Hindlimb muscle (tissue), 1 donor: ENCODE results near the gene KIF1B. TPM values are rescaled to one million over a fixed set of nuclear protein-coding genes. Genes with fewer than 3 reads are reported as not detected.
"Not testable (repeated sequence)": the region's sequence is repeated elsewhere in the genome, so short reads cannot be mapped to it uniquely, and the experiment has no call there.

Experiments used
- DNase-seq: peaks from one replicate; pipeline ENCODE4 v3.0.0-alpha.2; 2013
- polyA plus RNA-seq: library from polyadenylated mRNA; unstranded; fragments of 120-200 nt; gene quantifications from one replicate; pipeline ENCODE4 v1.2.1, GENCODE V29; 2013; ENCODE audit not compliant: insufficient read length

Gene KIF1B
- polyA plus RNA-seq, 1 donor, result 203 TPM

DNA sequence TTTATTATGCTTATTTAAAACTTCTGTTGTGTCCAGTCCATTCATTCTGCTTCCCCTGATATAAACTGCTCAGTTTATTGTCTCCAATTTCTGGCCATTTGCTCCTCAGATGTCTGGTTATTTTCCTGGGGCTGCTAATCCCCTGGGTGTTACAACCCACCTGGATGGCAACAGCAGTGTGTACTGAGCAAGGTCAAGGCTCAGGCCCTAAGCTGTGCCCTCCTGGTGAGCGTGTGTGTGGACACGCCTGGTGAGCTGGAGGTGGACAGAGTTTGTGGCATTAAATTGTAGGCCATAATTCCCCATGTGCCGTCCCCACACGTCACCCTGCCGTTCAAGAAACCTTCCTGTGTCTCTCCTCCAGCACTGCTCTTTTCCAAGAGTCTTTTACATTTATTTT, 18.1 kb upstream of the KIF1B start:
- no peak for DNase-seq

DNA sequence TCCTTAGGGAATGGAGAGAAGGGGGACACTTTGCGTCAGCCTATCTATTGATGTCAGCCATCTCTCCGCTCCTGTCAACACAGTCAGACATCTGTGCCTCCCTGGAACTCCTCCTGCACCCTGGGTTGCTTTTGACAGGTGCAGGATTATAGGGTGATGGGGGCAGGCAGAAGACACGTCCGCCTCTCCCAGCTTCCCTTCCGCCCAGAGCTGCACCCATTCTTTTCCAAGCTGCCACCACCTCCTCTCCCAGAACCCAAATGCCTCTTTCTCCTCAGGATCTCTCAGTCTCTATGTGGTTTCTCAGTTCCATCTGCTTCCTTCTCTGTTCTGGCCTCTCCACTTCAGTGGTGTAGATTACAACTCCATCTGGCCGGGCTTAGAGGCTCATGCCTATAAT, 17.1 kb upstream of the KIF1B start:
- no peak for DNase-seq

DNA sequence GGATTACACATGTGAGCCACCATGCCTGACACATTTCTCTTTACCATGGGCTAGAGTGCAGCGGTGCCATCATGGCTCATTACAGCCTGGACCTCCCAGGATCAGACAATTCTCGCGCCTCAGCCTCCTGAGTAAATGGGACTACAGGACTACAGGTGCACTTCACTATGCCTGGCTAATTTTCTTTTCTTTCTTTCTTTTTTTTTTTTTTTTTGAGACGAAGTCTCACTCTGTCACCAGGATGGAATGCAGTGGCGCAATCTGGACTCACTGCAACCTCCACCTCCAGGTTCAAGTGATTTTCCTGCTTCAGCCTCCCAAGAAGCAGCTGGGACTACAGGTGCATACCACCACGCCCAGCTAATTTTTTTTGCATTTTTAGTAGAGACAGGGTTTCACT, 14.8 kb upstream of the KIF1B start:
- no peak for DNase-seq

DNA sequence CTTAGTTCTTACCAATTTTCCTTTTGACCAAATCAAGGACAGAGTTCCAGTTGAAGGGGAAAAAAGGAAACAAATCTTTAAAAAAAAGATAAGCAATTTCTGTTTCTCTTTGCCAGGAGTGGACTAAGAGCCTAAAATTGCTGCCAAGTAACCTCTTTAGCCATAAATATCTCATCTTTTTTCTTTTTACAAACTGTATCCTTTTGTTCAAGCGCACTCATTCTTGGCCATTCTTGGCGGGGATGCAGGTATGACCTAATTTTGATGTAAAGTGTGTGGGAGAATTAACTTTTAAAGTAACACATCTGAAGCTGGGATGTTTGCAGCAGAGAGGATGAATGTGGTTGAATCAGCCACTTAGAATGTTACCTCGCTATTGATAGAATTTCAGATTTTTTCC, 13.4 kb upstream of the KIF1B start:
- DNase-seq, result peak; percentile 60

DNA sequence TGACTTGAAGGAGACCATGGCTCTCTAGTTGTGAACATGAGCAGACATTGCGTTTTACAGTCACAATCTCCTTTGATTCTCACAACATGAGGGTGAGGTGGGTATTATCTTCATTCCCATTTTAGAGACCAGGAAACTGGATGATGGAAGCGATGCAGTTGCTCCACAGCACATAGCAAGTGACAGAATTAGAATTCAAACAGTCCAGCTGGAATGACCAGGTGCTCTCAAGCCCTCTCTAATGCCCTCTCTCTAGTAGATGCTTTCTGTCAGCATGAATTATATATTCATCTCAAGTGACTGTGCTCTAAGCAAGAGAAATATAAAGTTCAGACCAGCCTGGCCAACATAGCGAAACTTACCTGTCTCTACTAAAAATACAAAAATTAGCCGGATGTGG, 9.8 kb upstream of the KIF1B start:
- DNase-seq, result no peak

DNA sequence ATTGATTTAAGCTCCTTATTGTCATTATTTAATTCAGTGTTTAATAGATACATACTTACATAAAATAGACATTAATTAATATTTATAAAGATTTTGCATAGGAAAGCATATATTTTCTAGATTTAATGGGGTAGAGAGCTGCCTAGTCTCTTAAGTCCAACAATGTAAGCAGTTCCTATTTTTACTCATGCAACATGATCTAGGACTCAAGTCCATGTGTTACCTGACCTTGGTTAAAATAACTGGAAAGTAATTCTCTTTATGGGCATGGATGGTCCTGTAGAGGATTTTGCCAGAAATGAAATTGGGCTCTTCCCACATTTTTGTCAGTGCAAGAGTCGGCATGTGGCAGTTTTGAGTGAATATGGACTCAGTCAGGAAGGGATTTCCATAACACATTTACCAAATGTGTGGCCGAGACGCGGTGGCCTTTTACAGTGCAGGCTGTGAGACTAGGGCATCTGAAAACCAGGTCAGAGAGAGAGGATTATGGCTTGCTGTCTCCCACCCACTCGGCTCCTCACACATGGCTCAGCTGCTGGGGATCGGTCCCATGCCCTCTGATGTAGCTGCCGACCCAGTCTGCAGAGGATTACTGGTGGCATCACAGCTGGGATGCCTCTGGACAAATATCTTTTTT, 6.2 kb upstream of the KIF1B start:
- DNase-seq, result no peak

DNA sequence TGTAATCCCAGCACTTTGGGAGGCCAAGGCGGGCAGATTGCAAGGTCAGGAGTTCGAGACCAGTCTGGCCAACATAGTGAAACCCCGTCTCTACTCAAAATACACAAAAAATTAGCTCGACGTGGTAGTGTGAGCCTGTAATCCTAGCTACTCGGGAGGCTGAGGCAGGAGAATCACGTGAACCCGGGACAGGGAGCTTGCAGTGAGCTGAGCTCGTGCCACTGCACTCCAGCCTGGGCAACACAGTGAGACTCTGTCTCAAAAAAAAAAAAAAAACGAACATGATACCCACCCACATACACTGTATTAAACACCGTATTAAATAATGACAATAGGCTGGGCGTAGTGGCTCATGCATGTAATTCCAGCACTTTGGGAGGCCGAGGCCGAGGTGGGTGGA, 5.2 kb upstream of the KIF1B start:
- DNase-seq, result not testable (repeated sequence)

DNA sequence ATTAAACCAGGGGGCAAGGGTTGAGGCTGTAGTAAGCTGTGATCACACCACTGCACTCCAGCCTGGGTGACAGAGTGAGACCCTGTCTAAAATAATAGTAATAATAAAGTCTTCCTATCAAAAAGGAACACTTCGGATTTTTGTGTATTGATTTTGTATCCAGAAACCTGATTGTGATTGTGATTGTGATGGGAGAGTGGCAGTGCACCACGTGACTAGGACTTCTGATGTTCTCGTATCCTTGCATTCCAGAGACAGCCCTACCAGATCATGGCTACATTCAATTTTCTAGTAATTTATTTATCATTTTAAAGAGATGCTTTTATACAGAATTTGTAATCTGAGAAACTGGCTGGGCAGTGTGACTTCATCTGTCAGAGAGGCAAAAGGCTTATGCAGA, 2.6 kb upstream of the KIF1B start:
- no peak for DNase-seq

DNA sequence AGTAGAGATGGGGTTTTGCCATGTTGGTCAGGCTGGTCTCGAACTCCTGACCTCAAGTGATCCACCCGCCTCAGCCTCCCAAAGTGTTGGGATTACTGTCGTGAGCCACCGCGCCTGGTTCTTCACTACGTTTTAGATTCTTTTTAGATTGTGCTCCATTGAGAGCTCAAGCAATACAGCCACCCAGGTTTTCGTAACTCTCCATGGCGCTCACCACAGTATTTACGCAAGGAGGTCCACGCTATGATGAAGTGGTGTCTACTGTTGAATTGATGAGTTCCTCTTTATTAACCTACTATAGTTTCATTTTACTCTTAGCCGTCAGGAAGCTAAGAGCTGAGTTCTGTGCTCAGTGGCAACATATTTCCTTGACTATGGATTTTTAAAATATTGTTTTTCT, 1.8 kb upstream of the KIF1B start:
- DNase-seq, result no peak

DNA sequence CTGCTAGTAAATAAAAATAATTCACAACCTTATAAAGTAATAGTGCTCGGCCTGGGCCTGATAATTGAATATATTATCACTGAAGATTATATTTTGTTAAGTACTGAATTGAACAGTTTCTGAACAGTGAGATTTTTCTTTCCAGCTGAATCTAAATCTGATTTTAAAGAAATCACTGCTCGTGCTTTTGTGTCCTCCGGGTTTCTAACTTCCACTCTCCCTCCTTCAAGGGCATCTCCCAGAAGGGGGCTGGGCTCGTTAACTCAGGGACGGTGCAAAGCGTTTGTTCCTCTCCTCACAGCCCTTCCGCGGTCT, 823 bp upstream of the KIF1B start:
- no peak for DNase-seq

DNA sequence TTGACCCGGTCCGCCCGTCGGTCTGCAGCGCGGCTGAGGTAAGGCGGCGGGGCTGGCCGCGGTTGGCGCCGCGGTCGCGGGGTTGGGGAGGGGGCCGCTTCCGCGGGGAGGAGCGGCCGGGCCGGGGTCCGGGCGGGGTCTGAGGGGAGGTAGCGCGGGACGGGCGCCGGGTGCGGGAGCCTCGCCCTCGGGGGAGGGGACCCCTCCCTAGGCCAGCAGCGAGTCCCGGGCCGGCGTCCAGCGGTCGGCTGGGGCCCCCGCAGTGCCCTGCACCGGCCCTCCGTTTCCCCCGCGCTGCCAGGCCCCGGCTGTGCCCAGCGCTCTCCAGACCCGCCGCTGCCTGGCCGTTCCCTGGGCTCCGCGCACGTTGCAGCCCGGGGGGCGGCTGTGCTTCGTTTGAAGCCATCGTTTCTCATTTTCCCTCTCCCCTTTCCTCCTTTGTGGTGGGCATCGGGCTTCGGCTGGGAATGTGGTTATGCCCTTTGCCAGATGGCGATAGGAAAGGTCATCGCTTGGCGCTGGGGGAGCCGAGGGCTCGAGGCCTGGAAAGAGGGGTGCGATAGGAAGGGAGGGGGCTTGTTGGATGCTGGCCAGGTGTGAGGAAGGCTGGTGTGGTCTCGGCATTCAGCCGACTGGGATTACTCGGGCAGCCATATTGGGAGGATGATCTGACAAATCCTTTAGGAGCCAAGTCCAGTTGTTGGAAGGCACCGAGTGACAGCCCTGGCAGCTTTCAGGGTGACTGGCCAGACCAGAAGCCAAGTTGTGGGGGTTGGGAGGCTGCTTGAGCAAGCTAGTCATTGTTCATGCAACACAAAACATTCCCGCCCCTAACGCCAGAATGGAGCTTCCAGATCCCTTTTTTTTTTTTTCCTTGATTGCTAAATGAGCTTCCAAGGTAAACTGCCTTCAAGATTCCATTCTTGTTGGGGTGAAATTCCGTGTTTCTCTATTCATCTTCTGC, 753 bp downstream of the KIF1B start:
- DNase-seq, result peak; percentile 91

DNA sequence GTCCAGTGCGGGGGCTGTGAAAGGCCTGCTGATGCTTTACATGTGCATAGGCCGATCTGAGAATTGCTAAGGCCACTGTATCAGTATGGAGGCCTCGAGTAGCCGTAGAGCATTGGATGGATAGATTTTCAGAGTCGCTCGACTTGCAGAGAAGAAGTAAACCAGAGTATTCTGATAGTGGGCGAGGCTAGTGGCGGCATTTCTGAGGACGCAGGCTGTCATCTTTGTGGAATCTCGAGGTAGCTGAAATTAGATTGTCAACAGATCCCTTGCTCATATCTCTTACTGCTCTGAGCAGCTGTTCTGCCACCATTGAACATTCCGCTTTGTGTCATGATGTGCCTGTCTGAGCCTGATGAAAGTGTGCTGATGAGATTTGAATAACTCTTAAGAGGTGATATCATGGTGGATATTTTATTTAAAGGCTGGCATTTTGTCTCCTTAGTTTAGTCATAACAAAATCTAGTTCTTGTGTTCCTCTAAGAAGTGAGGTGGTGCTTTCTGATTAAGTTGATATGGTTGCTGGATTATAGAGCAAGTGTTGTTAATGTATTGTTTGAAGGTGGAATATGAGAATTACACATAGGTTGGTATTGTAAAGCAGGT, 1.5 kb downstream of the KIF1B start:
- peak; percentile 48 for DNase-seq

DNA sequence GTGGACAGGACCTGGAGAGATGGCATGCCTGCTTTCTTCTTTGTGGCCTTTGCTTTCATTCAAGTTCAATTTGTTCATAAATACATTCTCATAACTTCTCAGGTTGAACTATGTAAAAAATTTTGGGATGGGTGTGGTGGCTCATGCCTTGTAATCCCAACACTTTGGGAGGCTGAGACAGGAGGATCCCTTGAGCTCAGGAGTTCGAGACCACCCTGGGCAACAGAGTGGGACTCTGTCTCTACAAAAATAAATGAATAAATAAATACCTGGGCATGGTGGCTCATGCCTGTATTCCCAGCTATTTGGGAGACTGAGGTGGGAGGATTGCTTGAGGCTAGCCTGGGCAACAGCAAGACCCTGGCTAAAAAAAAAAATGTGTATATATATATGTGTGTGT, 2.1 kb downstream of the KIF1B start:
- DNase-seq, result no peak

DNA sequence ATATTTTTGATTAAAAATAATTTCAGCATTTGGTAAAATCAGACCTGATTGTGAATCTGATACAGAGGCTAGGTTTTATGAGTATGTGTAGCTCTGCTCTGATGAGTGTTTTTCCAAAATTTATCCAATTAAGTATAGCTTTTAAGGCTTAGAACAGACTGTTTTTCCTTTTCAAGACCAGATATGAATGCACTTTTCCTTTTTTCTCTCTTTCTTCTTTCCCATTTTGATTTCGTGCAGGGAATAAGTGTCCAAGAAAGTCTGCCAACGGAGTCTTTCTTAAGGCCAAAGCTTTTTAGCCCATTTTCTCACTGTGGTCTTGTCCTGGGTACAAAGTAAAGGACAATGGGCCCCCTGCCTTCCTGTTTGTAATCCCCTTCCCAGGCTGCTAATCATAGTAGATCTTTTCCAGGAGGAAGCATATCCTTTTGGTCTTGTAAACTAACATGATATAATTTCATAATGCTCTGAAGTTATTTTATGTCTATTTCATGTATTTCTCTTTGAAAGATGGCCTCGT, 2.9 kb downstream of the KIF1B start:
- DNase-seq, result no peak

DNA sequence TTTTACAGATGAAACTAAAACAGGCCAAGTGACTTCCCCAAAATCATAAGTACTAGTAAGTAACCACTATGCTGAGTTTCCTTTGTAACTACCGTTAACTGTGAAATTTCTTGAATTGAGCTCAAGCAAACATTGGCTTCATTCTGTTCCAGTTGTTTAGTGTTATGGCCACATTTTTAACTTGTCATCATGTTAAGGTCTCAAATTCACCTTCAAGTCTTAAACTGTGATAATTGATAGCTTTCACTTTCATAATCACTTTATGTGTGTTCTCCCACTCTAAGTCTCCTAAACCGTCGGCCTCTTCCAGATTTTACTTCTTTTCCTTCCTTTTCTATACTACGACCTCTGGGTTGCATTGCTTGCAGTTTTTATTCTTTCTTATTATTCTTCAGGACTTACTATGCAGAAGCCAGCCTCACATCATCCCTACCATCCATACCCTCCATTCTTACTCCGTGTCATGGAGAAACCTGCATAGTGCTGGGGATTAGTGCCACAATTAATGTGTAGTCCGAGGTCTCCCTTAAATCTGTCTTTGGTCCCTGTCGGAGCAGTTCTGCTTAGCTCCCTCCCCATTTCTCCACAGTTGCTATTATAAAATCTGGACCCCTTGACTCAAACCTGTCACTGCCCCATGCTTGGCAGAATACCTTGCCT, 5.8 kb downstream of the KIF1B start:
- no peak for DNase-seq

DNA sequence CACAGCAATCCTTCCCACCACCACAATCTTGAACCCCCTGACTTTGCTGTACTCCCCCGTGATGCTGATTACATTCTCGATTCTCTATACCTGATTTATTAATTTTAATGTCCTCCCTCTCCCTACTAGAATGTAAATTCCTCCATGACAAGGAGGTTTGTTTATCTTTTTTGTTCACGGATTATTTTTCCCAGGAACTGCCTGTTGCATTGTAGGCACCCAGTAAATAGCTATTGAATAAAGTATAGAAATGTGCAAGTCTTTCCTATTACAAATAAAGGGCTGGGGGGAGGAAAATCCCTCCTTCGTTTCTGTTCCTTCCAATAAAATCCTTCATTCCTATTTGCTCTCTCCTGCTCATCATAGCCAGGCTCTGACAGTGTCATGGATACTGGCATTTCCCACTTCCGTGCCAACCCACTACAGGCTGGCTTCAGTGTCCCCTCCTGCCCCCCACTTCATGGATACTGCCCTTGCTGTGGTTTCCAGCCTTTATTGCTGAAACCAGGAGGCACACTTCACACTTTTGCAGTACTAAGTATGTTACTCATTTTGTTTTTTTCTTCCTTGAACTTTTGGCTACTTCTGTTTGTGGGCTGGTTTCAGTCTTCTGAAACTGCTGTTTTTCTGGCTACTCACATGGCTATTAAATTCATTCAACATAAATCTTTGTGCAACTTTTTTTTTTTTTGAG, 7.5 kb downstream of the KIF1B start:
- no peak for DNase-seq

DNA sequence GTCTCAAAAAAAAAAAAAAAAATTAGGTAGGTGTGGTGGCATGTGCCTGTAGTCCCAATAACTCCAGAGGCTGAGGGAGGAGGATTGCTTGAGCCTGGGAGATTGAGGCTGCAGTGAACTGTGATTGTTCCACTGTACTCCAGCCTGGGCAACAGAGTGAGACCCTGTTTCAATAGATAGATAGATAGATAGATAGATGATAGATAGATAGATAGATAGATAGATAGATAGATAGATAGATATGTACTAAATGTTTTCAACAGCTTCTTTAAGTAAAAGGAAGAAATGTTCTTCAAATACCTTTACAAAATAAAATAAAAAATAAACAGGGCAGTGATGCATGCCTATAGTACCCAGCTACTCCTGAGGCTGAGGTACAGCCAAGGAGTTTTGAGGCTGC, 9.8 kb downstream of the KIF1B start:
- no peak for DNase-seq

DNA sequence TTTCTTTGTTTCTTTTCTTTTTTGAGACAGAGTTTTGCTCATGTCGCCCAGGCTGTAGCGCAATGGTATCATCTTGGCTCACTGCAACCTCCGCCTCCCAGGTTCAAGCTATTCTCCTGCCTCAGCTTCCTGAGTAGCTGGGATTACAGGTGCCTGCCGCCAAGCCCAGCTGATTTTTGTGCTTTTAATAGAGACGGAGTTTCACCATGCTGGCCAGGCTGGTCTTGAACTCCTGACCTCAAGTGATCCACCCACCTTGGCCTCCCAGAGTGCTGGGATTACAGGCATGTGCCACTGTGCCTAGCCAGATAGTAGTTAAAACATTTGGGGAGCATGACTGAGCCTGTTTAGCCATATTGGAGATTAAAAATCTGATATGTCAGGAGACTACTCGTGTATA, 10.3 kb downstream of the KIF1B start:
- DNase-seq, result not testable (repeated sequence)

DNA sequence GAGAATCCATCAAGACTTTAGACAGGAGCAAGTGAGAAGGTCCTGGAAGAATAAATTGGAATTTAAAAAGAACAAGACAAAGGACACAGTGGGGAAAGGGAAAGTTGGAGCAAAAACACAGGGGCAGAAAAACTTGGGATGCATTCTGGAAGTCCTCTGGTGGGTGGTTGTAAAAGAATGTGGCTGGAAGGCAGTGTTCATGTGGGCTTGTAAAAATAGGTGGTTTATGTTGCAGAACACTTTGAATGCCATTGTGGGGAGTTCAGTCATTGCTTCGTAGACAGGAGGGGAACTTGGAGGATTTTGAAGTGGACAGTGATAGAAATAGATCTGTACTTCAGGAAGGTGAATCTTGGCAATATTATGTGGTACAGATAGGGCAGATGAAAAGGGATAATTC, 15.2 kb downstream of the KIF1B start:
- DNase-seq, result no peak

DNA sequence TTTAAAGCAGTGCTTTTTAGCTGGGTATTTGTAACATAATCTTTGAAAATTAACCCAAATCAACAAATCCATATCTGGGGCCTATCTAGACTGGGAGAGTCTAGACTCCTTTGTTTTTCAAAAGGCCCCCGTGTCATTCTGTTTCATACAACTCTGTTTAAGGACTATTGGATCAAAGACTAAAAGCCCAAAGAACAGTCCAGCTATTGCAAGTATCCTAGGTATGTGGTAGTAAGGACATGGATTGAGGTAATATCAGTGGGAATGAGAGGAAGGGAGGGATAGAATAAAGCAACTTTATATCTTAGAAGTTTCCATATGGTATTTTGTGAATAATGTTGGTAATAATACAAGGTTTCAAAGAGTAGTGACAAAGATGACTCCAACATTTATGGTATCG, 18.2 kb downstream of the KIF1B start:
- no peak for DNase-seq

DNA sequence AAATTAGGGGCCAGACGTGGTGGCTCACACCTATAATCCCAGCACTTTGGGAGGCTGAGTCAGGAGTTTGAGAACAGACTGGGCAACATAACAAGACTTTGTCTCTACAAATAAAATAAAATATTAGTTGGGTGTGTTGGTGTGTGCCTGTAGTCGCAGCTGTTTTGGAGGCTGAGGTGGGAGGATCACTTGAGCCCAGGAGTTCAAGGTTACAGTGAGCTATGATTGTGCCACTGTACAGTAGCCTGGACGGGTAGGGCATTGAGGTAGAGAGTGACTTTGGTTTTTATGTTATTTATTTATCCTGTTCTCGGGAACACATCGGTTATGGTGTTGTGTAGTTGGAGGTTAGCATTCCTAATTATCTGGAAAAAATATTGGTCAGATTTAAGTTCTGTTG, 19.5 kb downstream of the KIF1B start:
- no peak for DNase-seq

DNA sequence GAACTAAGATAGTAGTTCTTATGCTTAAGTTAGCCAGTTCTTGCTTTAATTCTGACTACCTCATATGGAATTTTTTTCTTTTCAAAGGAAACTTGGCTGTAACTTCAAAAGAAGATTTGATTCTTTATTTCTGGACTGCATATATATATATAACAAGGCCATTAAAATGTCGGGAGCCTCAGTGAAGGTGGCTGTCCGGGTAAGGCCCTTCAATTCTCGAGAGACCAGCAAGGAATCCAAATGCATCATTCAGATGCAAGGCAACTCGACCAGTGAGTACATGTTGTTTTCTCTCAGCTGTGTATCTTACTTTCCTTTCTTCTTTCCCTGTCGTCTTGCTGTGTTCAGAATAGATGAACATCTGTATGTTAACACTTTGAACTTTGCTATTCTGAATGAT, 21.8 kb downstream of the KIF1B start:
- no peak for DNase-seq
